ENCODE measurements around the gene SERINC5.

SERINC5 gene

DNA sequence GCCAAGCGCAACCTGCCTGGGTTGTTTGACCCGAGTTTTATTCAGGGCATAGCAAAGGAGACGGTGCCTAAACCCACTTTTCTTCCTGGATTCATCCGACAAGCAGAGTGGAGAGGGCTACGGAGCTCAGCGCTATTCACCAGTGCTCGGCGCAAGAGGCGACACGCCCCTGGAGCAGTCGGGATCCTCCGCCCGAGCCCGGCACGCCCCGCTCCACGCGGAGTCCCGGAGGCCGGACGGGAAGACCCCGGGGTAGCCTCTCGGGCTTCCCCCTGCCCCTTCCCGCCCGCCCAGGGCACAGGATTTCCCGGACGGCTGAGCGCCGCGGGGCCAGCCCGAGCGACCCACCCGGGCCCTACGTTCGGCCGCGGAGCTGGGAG lies 427 bp downstream of the SERINC5 start:
- in situ Hi-C loops (cut with MboI; ENCODE audit: low sequenced_read_pairs), result no loop called here

DNA sequence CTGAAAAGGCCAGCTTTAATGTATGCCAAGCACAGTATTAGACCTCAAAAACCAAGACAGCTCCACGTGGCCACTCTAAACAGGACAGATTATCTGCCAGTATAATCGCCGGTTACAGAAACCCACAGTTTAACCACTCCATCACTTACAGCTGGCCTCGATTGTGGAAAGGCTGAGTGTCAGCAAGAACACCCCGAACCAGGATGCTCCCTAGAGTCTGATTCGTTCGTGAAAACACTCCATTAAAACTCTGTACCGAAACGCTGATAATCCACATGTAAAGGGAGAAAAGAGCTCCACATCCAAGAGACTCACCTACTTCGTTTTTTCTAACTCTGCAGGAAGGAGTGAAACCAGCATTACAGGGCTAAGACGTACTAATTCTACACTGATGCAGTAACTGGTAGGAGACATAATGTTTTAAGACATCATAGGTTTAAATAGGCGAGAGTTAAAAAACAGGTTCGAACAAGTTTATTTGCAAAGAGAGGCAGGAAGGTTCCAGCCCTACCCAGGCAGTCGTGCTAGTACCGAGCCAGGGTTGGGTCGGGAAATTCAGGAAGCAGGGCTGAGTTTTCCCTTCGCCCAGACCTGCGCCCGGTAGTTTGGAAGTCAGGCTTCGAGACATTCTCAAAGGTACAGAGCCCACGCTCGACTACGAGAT lies 949 bp downstream of the SERINC5 start:
- in situ Hi-C loops (cut with MboI; ENCODE audit: low sequenced_read_pairs), result no loop called here

DNA sequence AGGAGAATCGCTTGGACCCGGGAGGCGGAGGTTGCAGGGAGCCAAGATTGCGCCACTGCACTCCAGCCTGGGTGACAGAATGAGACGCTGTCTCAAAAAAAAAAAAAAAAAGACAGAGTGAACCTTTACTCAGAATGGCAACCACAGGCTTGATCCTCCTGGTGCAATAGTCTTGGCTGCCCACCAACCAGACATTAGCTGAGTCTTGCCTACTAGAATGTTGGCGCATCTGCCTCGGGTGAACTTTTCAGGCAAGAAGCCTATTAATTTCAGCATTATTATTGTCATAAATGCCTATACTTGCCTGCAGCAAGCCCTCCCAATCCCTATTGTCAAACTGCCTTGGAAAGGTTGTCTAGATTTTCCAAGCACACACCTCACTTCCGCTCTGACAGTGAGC lies 4.2 kb downstream of the SERINC5 start:
- in situ Hi-C loops (cut with MboI; ENCODE audit: low sequenced_read_pairs), result no loop called here

GRCh38 chr5:80250801-80251200 lies 5.0 kb downstream of the SERINC5 start:
- in situ Hi-C loops (cut with MboI; ENCODE audit: low sequenced_read_pairs), result no loop called here

- in situ Hi-C loops (cut with MboI; ENCODE audit: low sequenced_read_pairs), result no loop called here
Measured at GRCh38 chr5:80249901-80250300, 5.9 kb downstream of the SERINC5 start.

DNA sequence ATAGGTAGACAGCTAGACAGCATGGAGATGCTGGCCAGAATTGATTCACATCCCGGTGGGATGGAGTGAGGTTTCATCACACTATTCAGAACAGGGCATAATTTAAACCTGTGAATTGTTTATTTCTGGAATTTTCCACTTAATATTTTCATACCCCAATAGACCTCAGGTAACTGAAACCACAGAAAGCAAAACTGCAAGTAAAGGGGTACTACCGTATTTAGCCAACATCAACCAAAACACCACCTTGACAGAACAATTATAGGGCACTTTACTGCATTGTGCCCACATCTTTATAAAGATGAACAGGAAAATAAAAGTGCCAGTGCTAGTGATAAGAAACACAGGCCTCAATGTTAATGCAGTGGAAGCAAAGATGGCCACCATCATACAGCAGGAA lies 7.5 kb downstream of the SERINC5 start:
- in situ Hi-C loops (cut with MboI; ENCODE audit: low sequenced_read_pairs), result no loop called here

DNA sequence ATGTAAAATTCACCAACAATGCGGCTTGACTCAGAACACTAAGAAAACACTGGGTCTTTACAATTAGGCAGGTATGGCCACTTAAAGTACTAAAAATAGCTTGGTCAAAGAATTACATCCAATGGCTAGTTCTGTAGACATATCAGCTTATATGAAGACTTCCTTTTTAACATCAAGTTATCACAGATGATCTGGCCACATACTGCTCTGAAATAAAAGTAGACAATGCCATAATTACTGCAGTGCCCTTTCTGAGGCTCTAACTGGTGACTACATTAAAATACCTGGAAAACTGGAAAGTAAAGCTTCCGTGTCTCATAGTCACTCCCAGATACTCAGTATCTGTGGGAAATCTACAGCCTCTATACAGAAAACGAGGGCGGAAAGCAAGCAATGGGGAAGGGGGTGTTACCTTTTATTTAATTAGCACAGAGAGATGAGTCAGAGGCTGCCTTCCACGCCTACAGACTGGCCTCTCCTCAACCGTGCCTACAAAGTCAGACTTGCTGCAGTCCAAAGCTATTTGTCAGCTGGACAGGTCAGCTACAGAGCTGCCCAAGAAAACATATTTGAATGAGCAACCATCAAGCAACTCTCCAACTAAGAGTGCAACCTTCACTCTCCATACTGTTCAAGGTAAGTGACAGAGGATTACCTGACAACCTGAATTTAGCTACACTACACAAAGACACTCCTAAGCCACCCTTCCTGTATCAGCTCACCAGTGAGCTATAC lies 8.7 kb downstream of the SERINC5 start:
- in situ Hi-C loops (cut with MboI; ENCODE audit: low sequenced_read_pairs), result no loop called here

DNA sequence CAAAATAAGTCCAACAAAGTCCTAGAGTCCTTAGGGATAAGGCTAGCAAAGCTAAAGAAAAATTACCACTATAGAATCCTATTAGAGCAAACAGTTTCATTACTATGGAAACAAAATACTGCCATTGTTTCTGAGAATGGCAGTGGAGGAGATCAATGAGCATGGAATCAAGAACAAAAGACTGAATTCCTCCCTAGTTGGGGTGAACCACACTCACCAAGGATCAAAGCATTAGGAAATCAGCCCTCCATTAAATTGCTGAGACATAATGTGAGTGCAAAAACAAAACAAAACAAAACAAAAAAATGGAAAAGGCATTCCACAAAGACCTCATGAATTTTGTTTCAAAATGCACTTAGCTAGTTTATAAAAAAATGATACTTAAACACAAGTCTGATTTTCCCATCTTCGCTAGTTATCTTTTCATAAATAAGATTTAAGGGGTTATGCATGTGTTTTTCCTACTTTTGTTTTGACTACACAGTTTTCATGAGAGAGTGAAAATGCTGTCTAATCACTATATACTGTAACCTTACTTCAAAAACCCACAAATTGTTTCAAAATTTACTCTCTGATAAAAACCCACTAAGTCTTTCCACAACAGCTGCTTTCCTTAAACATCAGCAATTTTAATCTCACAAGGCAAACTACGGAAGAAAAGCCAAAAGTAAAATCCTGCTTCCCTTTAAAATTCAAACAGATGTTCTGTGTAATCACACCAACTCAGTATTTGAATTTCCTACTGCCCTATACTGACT lies 9.7 kb downstream of the SERINC5 start:
- in situ Hi-C loops (cut with MboI; ENCODE audit: low sequenced_read_pairs), result no loop called here

DNA sequence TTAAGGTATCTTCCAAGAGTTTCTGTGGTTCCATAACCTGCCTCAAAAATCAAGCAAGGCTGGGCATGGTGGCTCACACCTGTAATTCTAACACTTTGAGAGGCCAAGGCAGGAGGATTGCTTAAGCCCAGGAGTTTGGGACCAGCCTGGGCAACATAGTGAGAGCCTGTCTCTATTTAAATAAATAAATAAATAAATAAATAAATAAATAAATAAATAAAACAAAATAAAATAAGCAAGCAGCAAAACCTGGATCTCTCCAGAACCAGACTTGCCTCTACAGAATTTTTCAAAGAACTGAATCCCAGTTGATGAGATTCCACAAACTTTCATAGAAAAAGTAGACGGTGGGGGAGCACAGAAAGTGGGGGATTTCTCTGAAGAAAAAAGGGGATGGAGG lies 12.3 kb downstream of the SERINC5 start:
- in situ Hi-C loops (cut with MboI; ENCODE audit: low sequenced_read_pairs), result no loop called here

DNA sequence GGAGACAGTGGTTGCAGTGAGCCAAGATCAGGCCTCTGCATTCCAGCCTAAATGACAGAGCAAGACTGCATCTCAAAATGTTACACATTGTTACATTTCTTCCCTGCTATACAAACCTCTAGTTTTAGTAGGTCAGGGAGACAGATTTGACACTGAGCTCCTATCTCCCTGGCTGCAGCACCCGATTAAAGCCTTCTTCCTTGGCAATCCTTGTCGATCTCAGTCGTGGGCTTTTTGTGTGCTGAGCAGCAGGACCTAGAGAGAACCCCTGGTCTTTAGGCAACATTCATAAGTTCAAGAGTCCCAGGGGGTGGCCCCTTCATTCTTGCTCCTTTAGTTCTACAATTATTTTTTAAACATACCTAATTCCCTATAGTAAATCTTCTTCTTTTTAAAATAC lies 13.0 kb downstream of the SERINC5 start:
- in situ Hi-C loops (cut with MboI; ENCODE audit: low sequenced_read_pairs), result no loop called here

GRCh38 chr5:80240368-80240986 lies 15.4 kb downstream of the SERINC5 start:
- in situ Hi-C loops (cut with MboI; ENCODE audit: low sequenced_read_pairs), result no loop called here

DNA sequence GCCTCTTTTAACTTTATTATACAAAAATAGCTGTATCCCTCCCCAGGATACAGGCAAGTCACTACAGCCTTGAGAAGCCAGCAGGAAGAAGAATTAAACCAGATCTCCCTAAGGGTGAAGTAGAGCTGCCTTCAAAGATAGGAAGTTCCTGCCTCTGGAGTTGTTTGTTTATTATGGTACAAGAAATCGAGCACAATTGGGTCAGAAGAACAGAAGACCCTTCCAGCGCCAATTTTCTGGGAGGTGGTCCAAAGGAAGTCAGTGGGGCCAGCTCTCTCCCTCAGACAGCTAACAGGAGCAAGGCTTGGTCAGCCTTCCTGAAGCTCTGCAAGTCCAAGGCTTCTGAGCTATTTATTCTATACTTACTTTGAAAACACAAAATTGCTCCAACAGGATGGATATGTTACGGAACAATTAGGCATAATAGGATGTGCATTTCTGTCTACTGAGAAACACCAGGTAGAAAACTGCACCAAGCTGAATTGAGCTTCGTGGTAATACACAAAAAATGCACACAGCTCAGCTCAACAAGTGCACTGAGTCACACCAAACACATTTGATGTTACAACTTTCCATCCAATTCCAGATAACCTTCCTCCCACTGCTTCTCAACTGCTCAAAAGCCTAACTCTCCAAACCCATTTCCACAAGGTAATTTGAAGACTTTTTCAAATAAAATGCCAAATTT lies 16.0 kb downstream of the SERINC5 start:
- in situ Hi-C loops (cut with MboI; ENCODE audit: low sequenced_read_pairs), result no loop called here

- in situ Hi-C loops (cut with MboI; ENCODE audit: low sequenced_read_pairs), result no loop called here
Measured at GRCh38 chr5:80238778-80239679, 16.8 kb downstream of the SERINC5 start.

DNA sequence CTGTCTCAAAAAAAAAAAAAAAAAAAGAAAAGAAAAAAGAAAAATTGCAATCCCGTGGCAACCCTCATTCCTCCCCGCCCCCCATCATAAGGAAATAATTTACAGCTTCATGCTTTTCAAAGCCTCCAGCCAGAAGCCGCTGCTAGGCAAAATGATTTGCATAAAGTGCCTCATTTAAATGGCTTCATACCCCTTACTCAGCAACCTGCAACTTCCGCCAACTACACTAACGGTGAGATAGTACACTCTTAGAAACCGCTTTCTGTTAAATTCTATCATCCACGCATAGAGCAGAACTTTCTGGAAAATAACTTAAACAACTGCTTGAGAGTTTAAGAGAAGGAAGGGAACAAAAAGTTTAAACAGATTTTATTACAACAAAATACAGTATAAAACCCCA lies 17.8 kb downstream of the SERINC5 start:
- in situ Hi-C loops (cut with MboI; ENCODE audit: low sequenced_read_pairs), result no loop called here

GRCh38 chr5:80237243-80237642 lies 18.6 kb downstream of the SERINC5 start:
- in situ Hi-C loops (cut with MboI; ENCODE audit: low sequenced_read_pairs), result no loop called here

GRCh38 chr5:80234116-80234948 lies 21.5 kb downstream of the SERINC5 start:
- in situ Hi-C loops (cut with MboI; ENCODE audit: low sequenced_read_pairs), result no loop called here

GRCh38 chr5:80231693-80232092 lies 24.2 kb downstream of the SERINC5 start:
- in situ Hi-C loops (cut with MboI; ENCODE audit: low sequenced_read_pairs), result no loop called here

DNA sequence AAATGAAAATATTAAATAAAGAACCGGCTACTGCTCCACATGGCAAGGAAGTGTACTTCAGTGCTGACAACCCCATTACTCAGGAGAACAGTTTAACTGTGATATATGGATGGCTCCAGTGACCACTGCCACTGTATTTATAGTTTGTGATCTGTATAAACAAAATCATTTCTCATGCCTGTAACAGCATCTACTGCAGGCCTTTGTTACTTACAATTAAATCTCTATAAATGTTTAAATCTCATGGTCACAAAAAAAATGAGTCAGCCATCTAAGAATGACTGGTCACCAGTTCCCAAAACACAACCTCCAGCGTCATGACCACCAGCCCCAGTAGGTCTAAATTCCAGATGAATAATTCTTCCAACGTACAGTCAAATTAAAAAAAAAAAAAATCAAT lies 24.6 kb downstream of the SERINC5 start:
- in situ Hi-C loops (cut with MboI; ENCODE audit: low sequenced_read_pairs), result no loop called here
